T47D (cell line): ENCODE measurements around the gene KREMEN1.

Source experiments
- DNase-seq, 2 experiments: peaks; one replicate each; pipeline versions ENCODE4 v3.0.0 to v3.0.0-alpha.2; 2011 to 2012; ENCODE audit warnings: low read depth in 1 of 2, low spot score in 1 of 2
- JUND ChIP-seq: IDR thresholded peaks from 2 replicates; pipeline ENCODE4 v1.6.1; 2012; ENCODE audit warnings: low read depth
- in situ Hi-C: cut with HindIII; loops from 2 replicates; pipeline ENCODE4 v1.10.0; 2016; ENCODE audit warnings: low sequenced_read_pairs, low pct_unique_long_range_greater_than_20kb

Gene KREMEN1

DNA sequence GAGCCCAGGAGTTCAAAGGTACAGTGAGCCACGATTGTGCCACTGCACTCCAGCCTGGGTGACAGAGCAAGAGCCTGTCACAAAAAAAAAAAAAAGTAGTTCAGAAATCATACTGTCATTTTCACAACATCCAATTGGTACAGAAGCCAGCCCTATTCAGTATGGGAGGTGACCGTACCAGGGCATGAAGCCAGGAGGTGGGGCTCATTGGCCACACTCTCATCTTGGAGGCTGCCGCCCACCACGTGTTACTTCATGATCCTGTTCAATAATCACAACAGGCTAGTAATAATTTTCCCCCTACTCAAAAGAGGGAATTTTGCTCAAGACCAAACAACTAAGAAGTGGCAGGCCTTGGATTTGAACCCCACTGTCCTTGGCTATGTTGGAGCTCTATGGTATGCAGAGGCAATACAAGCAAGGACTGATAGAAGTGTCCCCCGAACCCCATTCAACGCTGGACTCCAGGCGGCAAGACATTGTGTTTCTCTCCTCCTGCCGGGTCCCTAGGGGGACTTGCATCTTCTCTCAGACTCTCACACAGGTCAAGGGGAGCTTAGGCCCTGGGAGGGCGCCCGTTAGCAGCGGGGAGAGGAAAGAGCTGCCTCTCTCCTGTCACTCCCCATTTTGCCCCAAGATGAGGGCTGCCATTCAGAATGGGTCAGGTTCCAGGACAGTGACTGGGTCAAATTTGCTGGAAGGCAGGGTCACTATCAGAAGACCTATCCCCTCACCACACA lies 92.7 kb downstream of the KREMEN1 start:
- in situ Hi-C loops, result no loop called here
- TF ChIP-seq JUND, result no peak
- DNase-seq, result no peak

DNA sequence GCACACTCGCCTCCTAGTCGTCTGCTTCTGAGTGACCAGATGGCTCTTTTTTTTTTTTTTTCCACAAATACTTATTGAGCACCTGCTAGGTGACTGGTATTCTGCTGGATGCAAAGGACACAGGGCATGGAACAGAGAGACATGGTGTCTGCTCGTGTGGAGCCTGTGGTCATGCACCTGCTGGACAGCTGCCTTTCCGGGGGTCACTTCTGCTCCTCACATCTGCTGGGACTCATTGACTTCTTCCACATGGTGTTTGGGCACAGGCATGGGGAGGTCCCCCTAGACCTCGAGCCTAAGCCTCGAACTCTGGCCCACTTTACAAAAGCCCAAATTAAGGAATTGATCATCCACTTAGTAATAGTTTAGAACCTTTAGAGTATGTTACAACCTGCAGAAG lies 93.3 kb downstream of the KREMEN1 start:
- no peak for TF ChIP-seq JUND
- DNase-seq, result no peak
- in situ Hi-C loops, result no loop called here

DNA sequence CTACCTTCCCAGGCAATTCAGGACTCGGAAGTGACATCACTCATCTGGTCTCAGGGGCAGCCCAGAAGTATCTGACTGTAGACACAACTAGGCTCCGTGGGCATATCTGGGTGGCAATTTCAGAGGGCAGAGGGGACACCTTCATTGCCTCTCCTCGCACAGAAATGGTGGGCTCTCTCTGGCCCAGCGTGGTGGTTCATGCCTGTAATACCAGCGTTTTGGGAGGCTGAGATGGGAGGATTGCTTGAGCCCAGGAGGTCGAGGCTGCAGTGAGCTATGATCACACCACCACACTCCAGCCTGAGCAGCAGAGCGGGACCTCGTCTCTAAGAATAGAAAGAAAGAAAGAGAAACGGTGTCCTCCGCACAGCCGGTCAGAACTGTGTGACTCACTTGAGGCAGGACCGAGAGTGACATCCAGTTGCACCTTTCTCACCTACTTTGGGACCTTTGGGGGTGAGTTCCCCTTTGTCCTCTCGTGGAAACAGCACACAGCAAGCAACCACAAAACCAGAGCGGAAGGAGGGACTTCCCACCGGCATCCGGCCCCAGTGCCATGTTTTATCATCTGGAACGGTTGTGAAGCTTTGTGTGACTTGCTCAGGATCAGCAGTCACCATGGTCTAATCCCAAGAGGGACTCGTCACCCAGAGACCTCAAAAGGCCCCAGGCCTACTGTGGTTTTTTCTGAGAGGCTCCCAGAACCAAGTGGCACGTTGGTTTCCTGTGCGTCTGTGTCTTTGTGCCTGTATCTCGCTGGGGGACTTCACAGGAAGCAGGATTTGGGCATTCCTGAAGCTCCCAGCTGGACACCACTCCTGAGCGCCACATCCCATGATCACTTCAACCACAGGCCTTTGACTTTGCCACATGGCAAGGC lies 94.4 kb downstream of the KREMEN1 start:
- in situ Hi-C loops, result no loop called here
- no peak for TF ChIP-seq JUND
- no peak for DNase-seq

DNA sequence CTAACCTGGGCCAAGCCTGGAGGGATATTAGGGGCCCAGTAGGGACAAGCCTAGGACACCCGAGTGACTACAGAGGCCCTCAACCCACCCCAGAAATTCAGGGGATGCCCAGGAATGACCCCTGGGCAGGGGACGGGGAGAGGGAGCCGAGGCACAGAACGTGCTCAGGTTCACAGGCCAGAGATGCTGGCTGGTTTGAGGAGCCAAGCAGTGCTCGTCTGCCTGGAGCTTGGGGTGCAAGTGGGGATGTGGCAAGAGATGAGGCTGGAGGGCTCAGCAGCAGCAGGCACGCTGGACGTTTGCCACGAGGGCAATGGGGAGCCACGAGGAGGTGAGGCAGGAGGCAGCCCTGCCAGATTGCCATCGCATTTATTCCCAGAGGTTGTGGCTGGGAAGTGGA lies 98.9 kb downstream of the KREMEN1 start:
- no peak for DNase-seq
- TF ChIP-seq JUND, result no peak
- in situ Hi-C loops, result no loop called here

DNA sequence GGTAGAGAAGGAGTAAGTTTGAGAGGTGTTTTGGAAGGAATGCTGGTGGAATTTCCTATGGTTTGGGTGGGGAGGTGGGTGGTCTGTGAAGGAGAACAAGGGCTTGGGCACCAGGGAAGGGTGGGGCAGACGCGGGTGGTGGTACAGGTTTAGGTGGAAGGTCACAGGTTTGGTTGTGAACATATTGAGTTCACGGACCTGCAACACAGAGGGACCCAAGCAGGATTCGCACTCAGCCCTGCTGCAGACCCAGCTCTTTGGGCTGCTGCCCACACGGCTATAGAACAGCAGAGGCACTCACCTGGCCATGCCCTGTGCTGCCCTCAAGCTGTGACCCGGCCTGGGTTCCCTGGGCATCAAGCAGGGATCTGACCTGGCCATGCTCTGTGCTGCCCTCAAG lies 99.4 kb downstream of the KREMEN1 start:
- no peak for DNase-seq
- in situ Hi-C loops, result no loop called here
- TF ChIP-seq JUND, result no peak

DNA sequence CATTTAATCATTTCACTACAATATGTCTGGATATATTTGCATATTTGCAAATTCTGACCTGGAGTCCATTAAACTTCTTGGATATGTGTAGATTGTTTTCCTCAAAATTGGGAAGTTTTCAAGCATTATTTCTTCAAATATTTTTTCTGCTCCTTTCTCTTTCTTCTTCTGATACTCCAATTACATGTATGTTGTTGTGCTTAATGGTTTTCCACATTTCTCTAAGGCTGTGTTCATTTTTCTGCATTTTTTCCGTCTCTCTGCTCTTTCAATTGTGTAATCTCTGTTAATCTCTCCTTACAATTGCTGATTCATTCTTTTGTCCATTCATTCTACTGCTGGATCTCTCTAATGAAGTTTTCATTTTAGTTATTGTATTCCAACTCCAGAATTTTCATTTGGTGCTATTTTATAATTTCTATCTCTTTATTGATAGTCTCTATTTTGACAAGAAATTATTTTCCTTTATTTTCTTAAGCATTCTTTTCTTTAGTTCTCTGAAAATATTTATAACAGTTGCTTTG lies 102.5 kb downstream of the KREMEN1 start:
- in situ Hi-C loops, result no loop called here
- no peak for DNase-seq
- TF ChIP-seq JUND, result no peak

DNA sequence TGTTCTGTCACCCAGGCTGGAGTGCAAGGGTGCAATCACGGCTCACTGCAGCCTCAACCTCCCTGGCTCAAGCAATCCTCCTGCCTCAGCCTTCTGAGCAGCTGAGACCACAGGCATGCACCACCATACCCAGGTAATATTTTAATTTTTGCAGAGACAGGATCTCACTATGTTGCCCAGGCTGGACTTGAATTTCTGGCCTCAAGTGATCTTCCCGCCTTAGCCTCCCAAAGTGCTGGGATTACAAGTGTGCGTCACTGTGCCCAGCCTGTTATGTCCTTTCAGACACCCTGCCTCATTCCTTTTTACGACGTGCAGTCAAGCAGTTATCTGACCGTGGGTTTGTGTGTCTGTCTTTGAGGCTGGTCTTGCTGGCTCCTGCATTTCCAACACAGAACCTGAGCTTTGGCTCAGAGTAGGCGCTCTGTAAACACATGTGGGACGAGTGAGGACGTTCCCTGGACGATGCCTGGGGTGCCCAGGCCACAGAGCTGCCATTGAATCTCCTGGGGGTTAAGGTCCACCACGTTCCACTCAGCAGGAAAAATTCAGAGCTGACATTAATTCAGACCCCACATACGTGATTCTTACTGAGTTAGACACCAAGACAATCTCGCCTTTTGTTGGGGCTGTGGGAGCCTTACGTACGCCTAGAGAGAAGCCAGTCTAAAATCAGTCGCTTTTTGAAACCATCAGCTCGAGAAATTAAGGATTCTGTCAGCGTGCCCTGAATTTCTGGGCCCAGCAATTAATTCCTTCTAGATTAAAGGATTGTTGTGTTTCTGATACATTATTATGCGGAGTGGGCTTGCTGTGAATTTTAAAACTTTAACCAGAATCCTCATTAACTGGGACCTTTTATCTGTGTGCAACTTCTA lies 111.4 kb downstream of the KREMEN1 start:
- no peak for TF ChIP-seq JUND
- DNase-seq, result no peak
- in situ Hi-C loops, result no loop called here

DNA sequence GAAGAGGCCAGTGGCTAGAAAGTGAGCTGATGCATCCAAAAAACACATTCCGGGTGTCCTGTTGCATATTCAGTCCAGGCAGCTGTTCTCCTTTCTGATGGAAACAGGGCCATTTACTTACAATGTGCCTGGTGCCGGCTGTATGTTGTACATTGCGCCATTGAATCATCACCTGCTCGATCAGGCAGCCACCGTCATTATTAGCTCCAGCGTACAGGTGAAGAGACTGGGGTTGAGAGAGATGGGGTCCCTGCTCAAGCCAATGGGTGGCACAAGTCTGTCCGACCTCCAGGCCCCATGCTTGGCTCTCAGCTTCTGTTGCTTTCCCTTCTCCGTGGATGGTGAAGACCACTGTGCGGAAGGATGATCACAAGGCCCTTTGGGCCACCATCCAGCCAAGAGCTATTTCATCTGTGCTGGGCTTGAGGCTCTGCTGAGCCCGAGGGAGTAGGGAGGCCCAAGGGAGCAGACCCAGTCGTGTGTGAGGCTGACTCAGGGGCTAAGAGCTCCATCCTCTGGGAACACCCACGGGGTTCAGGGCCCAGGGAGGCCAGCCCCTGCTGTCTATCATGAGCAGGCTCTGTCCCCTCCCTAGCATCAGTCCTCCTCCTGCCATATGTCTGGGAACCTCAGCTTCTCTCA lies 112.1 kb downstream of the KREMEN1 start:
- TF ChIP-seq JUND, result no peak
- no peak for DNase-seq
- in situ Hi-C loops, result no loop called here

DNA sequence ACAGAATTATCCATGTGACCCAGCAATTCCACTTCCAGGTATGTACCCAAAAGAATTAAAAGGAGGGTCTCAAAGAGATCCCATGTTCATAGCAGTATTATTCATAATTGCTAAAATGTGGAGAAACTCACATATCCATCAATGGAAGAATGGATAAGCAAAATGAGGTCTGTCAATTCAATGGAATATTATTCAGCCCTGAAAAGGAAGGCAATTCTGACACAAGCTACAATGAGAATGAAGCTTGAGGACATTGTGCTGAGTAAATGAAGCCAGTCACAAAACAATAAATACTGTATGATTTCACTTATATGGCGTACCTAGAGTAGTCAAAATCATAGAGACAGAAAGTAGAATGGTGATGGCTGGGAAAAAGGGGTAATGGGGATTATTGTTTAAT lies 113.5 kb downstream of the KREMEN1 start:
- TF ChIP-seq JUND, result no peak
- in situ Hi-C loops, result no loop called here
- DNase-seq, result no peak

DNA sequence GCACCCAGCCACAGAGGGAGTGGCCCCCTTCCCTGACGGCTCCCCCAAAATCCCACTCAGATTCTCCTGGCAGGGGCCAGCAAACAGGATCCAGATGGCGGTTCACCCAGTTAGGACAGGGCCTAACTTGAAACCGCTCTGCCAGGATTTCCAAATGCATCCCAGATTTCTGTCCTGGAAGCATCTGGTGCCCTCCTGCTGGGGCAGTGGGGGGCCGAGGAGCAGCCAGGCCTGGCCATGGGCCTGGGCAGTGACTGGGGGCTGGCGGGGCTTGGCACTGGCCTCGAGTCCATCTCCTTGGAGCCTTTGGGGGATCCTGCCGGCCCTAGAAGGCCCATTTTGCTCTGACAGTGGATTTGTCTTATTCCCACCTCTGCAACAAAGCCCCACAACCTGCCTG lies 115.0 kb downstream of the KREMEN1 start:
- no peak for TF ChIP-seq JUND
- DNase-seq, result no peak
- in situ Hi-C loops, result no loop called here

DNA sequence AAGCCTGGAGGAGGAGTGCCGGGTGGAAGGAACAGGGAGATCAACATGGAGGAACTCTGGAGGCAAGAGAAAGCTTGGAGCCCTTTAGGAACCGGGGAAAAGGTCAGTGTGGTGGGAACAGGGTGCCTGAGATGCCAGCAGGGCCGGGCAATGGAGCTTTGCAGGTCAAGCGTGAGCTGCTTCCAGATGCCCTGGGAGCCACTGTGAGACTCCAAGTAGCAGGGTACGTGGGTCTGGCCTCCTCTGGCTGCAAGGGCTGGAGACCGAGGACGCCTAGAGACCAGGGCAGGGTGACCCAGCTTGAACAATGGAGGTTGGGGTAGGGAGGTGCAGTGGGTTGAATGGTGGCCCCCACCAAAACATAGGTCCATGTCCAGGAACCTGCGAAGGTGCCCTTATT lies 117.2 kb downstream of the KREMEN1 start:
- no peak for TF ChIP-seq JUND
- in situ Hi-C loops, result no loop called here
- DNase-seq, result no peak

DNA sequence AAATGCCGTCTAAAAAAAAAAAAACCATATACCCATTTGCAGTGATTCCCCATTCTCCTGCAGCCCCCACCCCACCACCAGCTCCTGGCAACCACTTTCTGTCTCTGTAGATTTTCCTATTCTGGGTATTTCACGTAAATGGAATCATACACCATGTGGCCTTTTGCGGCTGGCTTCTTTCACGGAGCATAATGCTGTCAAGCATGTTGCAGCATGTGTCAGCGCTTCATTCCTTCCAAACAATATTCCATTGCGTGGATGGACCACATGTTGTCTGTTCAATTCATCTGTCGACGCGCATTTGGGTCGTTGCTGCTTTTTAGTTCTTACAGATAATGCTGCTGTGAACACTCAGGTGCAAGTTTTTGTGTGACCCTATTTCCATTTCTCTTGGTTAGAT lies 118.1 kb downstream of the KREMEN1 start:
- in situ Hi-C loops, result no loop called here
- no peak for DNase-seq
- no peak for TF ChIP-seq JUND
